Measurements from ENCODE around the gene DEDD. TPM values are rescaled to one million over a fixed set of nuclear protein-coding genes. Genes with fewer than 3 reads are reported as not detected.

The DEDD gene
- total RNA-seq, 4 donors from 2014 or later, result 27.5 to 34.6 (median 31.1) TPM

- intact Hi-C loops (cut with DNase I), result no loop called here
- Histone ChIP-seq H3K4me1 (peaks cover 4 to 19% of the 10 kb centered on the region in 2 donors), H3K4me3 (replicated peaks in 1 of 3) (no peak overlapping the region), H3K27ac (no peak overlapping the region), H3K9me3 (no peaks in the 10 kb centered on the region), H3K36me3 (no peaks in the 10 kb centered on the region), H3K27me3 (no peaks in the 10 kb centered on the region)
- DNase-seq, result no peak
- 73 to 80% methylated on average over 2 of the region's 2 CpGs for WGBS, 2 donors
- TF ChIP-seq POLR2A (IDR thresholded peaks at IDR 0.05) (no peak), CTCF (IDR thresholded peaks at IDR 0.05) (no peak)
These were observed 47.3 kb downstream of the DEDD start for GRCh38 chr1:161085165-161085564.

- WGBS, 2 donors, result 81 to 83% methylated on average over 1 of the region's 1 CpG
- Histone ChIP-seq H3K9me3 (no peaks in the 10 kb centered on the region), H3K4me3 (replicated peaks in 1 of 3) (no peak overlapping the region), H3K27me3 (no peaks in the 10 kb centered on the region), H3K27ac (no peak overlapping the region), H3K4me1 (peaks cover 4 to 18% of the 10 kb centered on the region in 2 donors), H3K36me3 (no peaks in the 10 kb centered on the region)
- intact Hi-C loops (cut with DNase I), result no loop called here
- TF ChIP-seq POLR2A (IDR thresholded peaks at IDR 0.05) (no peak), CTCF (IDR thresholded peaks at IDR 0.05) (no peak)
- no peak for DNase-seq
These were observed 47.9 kb downstream of the DEDD start for GRCh38 chr1:161084597-161084988.

- Histone ChIP-seq H3K4me1 (peaks cover 0 to 12% of the 10 kb centered on the region in 2 donors), H3K9me3 (no peaks in the 10 kb centered on the region), H3K4me3 (replicated peaks in 1 of 3) (no peak overlapping the region), H3K36me3 (no peaks in the 10 kb centered on the region), H3K27me3 (no peaks in the 10 kb centered on the region), H3K27ac (no peak overlapping the region)
- no peak for TF ChIP-seq CTCF (IDR thresholded peaks at IDR 0.05)
- no peak for TF ChIP-seq POLR2A (IDR thresholded peaks at IDR 0.05)
- WGBS, 2 donors, result 74 to 78% methylated on average over 8 to 10 of the region's 10 CpGs
- intact Hi-C loops (cut with DNase I), result no loop called here
- no peak for DNase-seq
These were observed 48.5 kb downstream of the DEDD start for GRCh38 chr1:161083748-161084596.

- Histone ChIP-seq H3K4me1 (peaks cover 0 to 11% of the 10 kb centered on the region in 2 donors), H3K9me3 (no peaks in the 10 kb centered on the region), H3K4me3 (replicated peaks in 1 of 3) (no peak overlapping the region), H3K36me3 (no peaks in the 10 kb centered on the region), H3K27ac (peak overlapping the region in 1 of 3 donors; percentile 45), H3K27me3 (no peaks in the 10 kb centered on the region)
- 45 to 56% methylated on average over 6 to 8 of the region's 8 CpGs for WGBS, 2 donors
- DNase-seq, result peak; percentile 45 to 51
- intact Hi-C loops (cut with DNase I), result no loop called here
- TF ChIP-seq POLR2A (IDR thresholded peaks at IDR 0.05), result no peak
- no peak for TF ChIP-seq CTCF (IDR thresholded peaks at IDR 0.05)
These were observed 49.3 kb downstream of the DEDD start for GRCh38 chr1:161082996-161083747.

- H3K27me3 ChIP-seq, result no peaks in the 10 kb centered on the region
- intact Hi-C loops (cut with DNase I), result no loop called here
- TF ChIP-seq CTCF (IDR thresholded peaks at IDR 0.05) (no peak), POLR2A (IDR thresholded peaks at IDR 0.05) (no peak)
- no peaks in the 10 kb centered on the region for H3K36me3 ChIP-seq
- no peak overlapping the region for H3K27ac ChIP-seq
- no peak for DNase-seq
- WGBS, 2 donors, result 79 to 82% methylated on average over 2 of the region's 2 CpGs
- no peak overlapping the region for H3K4me3 ChIP-seq (replicated peaks in 1 of 3)
- H3K9me3 ChIP-seq, result no peaks in the 10 kb centered on the region
- peaks cover 0 to 11% of the 10 kb centered on the region in 2 donors for H3K4me1 ChIP-seq
These were observed 50.0 kb downstream of the DEDD start for GRCh38 chr1:161082483-161082882.
